ENCODE data around the gene ANAPC5.
"Not testable (repeated sequence)": the region's sequence is repeated elsewhere in the genome, so short reads cannot be mapped to it uniquely, and the experiment has no call there.

Gene ANAPC5

GRCh38 chr12:121294151-121294889, 57.9 kb downstream of the ANAPC5 start:
- no peak for DNase-seq (ENCODE audit: low spot score)
- Mint-ChIP-seq H3K27ac (no peak overlapping the region), H3K4me3 (no peak overlapping the region), H3K4me1 (ENCODE audit: low read depth) (peaks cover 21% of the 10 kb centered on the region), H3K9me3 (no peaks in the 10 kb centered on the region), H3K27me3 (ENCODE audit: low read depth) (no peaks in the 10 kb centered on the region), H3K36me3 (ENCODE audit: low read depth) (peaks cover 13% of the 10 kb centered on the region)

DNA sequence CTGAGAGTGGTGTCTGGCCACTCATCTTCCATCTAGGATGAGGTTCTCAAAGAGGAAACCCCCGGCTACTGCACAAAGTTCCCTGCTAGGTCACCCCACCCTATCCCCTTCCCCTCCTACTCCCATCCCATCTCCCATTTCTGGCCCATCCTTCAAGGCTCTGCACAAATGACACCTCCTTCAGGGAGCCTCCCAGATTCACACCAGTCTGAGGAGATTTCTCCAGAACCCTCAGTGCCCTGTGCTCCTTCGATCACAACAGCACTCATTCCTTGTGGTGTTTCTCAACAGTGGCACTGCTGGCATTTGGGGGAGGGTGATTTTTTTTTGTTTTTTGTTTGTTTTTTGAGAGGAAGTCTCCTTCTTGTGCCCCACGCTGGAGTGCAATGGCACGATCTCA, 58.6 kb downstream of the ANAPC5 start:
- H3K9me3 Mint-ChIP-seq: no peaks in the 10 kb centered on the region
- H3K27me3 Mint-ChIP-seq (ENCODE audit: low read depth): no peaks in the 10 kb centered on the region
- DNase-seq (ENCODE audit: low spot score): no peak
- peaks cover 13% of the 10 kb centered on the region for H3K36me3 Mint-ChIP-seq (ENCODE audit: low read depth)
- peaks cover 21% of the 10 kb centered on the region for H3K4me1 Mint-ChIP-seq (ENCODE audit: low read depth)
- peak overlapping the region; percentile 26 for H3K27ac Mint-ChIP-seq
- no peak overlapping the region for H3K4me3 Mint-ChIP-seq

DNA sequence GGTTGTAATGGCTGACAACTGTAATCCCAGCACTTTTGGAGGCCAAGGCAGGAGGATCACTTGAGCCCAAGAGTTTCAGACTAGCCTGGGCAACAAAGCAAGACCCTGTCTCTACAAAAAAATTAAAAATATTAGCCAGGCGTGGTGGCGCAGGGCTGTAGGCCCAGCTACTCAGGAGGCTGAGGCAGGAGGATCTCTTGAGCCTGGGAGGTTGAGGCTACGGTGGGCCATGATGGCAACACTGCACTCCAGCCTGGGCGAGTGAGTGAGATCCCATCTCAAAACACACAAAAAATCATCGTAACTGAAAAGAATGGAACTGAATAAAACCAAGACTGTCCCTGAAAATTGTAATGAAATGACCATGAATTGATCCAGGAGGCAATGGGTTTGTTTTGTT, 61.8 kb downstream of the ANAPC5 start:
- Mint-ChIP-seq H3K36me3 (ENCODE audit: low read depth) (peaks cover 13% of the 10 kb centered on the region), H3K27me3 (ENCODE audit: low read depth) (no peaks in the 10 kb centered on the region), H3K4me1 (ENCODE audit: low read depth) (peaks cover 14% of the 10 kb centered on the region), H3K4me3 (no peak overlapping the region), H3K9me3 (no peaks in the 10 kb centered on the region), H3K27ac (no peak overlapping the region)
- DNase-seq (ENCODE audit: low spot score): no peak

- H3K36me3 Mint-ChIP-seq (ENCODE audit: low read depth): peaks cover 13% of the 10 kb centered on the region
- no peak overlapping the region for H3K4me3 Mint-ChIP-seq
- DNase-seq (ENCODE audit: low spot score): no peak
- peaks cover 11% of the 10 kb centered on the region for H3K4me1 Mint-ChIP-seq (ENCODE audit: low read depth)
- H3K27ac Mint-ChIP-seq: no peak overlapping the region
- no peaks in the 10 kb centered on the region for H3K9me3 Mint-ChIP-seq
- H3K27me3 Mint-ChIP-seq (ENCODE audit: low read depth): no peaks in the 10 kb centered on the region
Observed at GRCh38 chr12:121289962-121290361, 62.2 kb downstream of the ANAPC5 start.

DNA sequence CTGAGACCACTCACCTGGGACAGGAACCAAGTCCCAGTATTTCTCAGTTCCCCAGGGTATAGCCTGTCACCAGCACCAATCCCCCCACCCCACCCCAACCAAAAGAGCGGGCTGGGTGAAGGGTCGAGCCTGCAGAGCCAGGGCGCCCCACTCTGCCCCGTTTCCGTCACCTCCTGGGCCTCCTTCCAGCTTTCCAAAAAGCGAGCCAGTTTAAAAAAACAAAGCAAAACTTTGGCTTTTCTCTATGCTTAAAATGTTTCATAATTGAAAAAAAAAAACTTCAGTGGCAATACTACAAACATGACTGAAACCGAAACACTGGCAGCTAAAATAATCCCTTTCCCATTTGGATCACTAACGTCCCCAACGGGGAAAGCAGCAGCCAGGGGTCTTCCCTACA, 63.2 kb downstream of the ANAPC5 start:
- Mint-ChIP-seq H3K27ac (no peak overlapping the region), H3K9me3 (no peaks in the 10 kb centered on the region), H3K4me1 (ENCODE audit: low read depth) (peaks cover 9% of the 10 kb centered on the region), H3K4me3 (no peak overlapping the region), H3K36me3 (ENCODE audit: low read depth) (peaks cover 11% of the 10 kb centered on the region), H3K27me3 (ENCODE audit: low read depth) (no peaks in the 10 kb centered on the region)
- no peak for DNase-seq (ENCODE audit: low spot score)

DNA sequence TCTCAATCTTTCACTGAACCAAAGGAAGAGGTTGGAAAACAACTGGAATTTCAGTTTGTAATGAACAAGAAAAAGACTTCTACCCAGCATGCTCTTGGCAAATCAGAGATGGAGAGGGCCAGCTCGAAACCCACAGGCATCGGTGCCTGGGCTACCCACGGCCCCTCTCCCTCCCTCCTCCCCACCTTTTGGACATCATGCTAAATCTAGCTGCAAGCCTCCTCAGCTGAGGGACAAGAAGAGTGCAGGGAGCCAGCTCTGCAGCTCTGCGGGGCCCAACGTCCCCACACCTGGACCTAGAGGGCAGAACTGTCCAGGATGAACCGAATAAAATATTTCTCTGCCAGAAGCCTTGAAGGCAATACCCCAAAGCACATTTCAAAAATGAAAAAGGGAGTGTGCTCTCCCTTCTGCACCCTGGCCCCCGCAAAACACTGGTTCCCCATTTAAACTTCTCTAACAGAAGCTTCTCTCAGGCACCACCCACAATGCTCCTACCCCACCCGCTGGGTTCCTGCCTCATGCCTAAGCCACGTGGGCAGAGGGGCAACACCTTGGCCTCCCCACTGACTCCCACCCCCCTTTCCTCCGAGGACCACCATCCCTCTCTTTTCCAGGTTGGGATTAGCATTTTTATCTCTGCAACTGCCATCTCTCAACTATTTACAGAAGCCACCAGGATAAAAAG, 63.9 kb downstream of the ANAPC5 start:
- H3K36me3 Mint-ChIP-seq (ENCODE audit: low read depth): peaks cover 11% of the 10 kb centered on the region
- H3K9me3 Mint-ChIP-seq: no peaks in the 10 kb centered on the region
- H3K4me1 Mint-ChIP-seq (ENCODE audit: low read depth): peaks cover 5% of the 10 kb centered on the region
- H3K27me3 Mint-ChIP-seq (ENCODE audit: low read depth): no peaks in the 10 kb centered on the region
- H3K4me3 Mint-ChIP-seq: no peak overlapping the region
- no peak for DNase-seq (ENCODE audit: low spot score)
- no peak overlapping the region for H3K27ac Mint-ChIP-seq

DNA sequence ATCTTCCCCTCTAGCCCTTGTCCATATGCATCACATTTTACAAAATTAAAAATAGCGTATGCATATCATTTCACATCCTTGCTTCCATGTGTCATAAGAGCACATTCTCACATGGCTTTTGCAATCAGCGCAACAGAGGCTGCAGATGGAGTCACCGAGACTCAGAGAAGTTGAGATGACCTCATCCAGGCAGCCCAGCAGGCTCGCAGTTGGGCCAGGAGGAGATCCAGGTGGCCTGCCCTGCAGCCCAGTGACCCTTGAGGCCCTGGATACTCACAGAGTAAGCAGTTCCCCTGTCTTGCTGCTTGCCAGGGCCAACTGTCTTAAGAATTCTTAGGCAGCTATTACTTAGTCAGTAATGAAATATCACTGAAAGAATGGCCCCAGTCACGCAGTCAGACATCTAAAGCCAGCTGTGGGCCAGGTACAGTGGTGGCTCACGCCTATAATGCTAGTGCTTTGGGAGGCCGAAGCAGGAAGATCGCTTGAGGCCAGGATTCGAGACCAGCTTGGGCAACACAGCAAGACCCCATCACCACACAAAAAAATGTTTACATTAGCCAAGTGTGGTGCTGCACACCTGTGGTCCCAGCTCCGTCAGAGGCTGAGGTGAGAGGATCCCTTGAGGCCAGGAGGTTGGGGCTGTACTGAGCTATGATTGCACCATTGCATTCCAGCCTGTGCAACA, 64.8 kb downstream of the ANAPC5 start:
- no peak overlapping the region for H3K27ac Mint-ChIP-seq
- H3K4me3 Mint-ChIP-seq: no peak overlapping the region
- no peaks in the 10 kb centered on the region for H3K9me3 Mint-ChIP-seq
- H3K36me3 Mint-ChIP-seq (ENCODE audit: low read depth): peaks cover 10% of the 10 kb centered on the region
- H3K4me1 Mint-ChIP-seq (ENCODE audit: low read depth): peaks cover 4% of the 10 kb centered on the region
- no peaks in the 10 kb centered on the region for H3K27me3 Mint-ChIP-seq (ENCODE audit: low read depth)
- no peak for DNase-seq (ENCODE audit: low spot score)

DNA sequence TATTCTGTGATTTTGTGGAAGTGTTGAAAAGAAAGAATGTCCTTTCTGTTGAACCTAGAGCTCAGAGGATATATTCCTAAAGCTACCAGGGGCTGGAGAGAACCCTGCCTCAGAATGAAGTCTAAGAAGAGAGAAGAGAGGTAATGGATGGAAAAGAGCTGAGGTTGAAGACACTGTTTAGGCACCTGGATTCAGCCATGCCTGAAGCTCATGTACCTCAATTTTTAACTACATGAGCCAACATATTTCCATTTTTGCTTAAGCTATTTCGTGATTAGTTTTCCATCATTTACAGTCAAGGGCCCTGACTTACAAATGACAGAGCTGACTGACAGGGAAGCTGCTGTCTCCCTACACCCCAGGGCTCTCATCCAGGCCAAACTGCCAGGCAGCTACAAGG, 66.4 kb downstream of the ANAPC5 start:
- DNase-seq (ENCODE audit: low spot score): no peak
- Mint-ChIP-seq H3K27ac (no peak overlapping the region), H3K4me3 (no peak overlapping the region), H3K4me1 (ENCODE audit: low read depth) (no peaks in the 10 kb centered on the region), H3K9me3 (no peaks in the 10 kb centered on the region), H3K27me3 (ENCODE audit: low read depth) (no peaks in the 10 kb centered on the region), H3K36me3 (ENCODE audit: low read depth) (peaks cover 5% of the 10 kb centered on the region)

DNA sequence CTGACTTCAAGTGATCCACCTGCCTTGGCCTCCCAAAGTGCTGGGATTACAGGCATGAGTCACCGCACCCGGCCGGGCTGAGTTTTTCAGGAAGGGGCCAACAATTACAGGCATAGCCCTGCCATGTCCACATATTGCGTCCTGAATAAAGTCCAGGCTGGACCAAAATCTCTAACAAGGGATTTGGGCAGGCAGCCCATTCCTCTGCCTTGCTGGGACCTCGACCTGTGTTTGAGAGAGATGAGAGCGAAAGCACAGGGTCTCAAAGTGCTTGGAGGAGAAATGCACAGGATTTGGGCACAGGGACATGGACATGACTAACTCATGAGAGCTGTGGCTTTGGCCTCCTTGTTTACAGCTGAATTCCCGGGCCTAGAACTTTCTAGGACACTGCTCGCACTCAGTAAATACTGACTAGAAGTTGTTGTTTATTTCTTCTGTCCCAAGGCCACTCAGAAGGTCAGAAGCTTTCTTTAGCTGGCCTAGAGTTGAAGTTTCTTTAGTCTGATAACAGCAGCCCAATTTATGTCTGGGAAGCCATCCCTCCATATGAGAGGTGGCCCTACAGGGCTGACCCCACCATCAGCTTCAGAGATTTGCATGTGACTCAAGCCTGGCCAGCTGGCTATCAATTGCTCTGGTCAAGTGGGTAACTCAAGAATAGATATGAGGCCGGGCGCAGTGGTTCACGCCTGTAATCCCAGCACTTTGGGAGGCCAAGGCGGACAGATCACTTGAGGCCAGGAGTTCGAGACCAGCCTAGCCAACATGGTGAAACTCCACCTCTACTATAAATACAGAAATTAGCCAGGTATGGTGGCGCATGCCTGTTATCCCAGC, 67.4 kb downstream of the ANAPC5 start:
- Mint-ChIP-seq H3K4me1 (ENCODE audit: low read depth) (no peaks in the 10 kb centered on the region), H3K9me3 (no peaks in the 10 kb centered on the region), H3K4me3 (no peak overlapping the region), H3K27me3 (ENCODE audit: low read depth) (no peaks in the 10 kb centered on the region), H3K27ac (no peak overlapping the region), H3K36me3 (ENCODE audit: low read depth) (peaks cover 2% of the 10 kb centered on the region)
- DNase-seq (ENCODE audit: low spot score): no peak

DNA sequence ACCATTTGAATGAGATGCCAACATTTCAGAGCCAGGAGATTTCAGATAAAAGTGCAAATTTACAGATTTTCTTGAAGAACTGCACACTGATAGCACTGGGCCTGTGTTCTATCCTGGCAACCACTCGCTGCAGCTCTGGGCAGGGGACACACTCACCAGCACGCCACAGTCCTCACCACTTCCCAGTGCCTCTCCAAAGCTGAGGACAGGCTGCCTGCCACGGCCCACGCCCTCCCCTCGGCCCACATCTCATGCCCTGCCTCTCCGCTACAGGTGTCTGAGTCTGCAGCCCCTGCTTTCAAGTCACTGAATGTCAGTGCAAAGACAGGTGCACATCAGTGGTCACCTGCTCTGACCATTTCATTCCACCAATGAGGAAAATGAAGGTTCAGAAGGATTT, 68.4 kb downstream of the ANAPC5 start:
- Mint-ChIP-seq H3K4me3 (no peak overlapping the region), H3K27ac (no peak overlapping the region), H3K9me3 (no peaks in the 10 kb centered on the region), H3K27me3 (ENCODE audit: low read depth) (no peaks in the 10 kb centered on the region), H3K36me3 (ENCODE audit: low read depth) (peaks cover 2% of the 10 kb centered on the region), H3K4me1 (ENCODE audit: low read depth) (no peaks in the 10 kb centered on the region)
- no peak for DNase-seq (ENCODE audit: low spot score)

DNA sequence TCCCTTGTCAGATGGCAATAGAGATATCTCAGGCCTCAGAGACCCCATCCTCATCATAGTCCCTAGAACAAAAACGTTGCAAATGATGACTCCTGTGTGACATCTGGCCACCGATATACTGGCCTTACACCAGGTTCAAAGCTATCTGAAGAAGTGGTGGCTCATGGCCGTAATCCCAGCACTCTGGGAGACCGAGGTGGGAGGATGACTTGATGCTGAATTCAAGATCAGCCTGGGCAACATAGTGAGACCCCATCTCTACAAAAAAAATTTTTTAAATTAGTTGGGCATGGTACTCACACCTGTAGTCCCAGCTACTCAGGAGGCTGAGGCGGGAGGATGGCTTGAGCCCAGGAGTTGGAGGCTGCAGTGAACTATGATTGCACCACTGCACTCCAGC, 68.8 kb downstream of the ANAPC5 start:
- no peak for DNase-seq (ENCODE audit: low spot score)
- Mint-ChIP-seq H3K36me3 (ENCODE audit: low read depth) (peaks cover 2% of the 10 kb centered on the region), H3K9me3 (no peaks in the 10 kb centered on the region), H3K4me3 (no peak overlapping the region), H3K4me1 (ENCODE audit: low read depth) (no peaks in the 10 kb centered on the region), H3K27ac (no peak overlapping the region), H3K27me3 (ENCODE audit: low read depth) (no peaks in the 10 kb centered on the region)

DNA sequence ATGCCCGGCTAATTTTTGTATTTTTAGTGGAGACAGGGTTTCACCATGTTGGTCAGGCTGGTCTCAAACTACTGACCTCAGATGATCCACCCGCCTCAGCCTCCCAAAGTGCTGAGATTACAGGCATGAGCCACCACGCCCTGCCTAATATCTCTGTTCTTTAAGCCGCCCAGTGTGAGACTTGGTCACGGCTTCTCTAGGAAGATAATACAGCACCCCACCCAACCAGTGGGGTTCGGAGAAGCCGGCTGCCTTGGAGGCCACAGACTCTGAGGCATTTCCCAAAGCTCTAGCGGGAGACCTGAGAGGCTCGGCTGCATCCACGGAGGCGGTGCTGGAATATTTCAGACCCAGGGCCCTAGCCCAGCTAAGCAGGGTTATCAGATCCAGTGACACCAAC, 69.3 kb downstream of the ANAPC5 start:
- not testable (repeated sequence) for H3K27me3 Mint-ChIP-seq (ENCODE audit: low read depth); H3K9me3 Mint-ChIP-seq; H3K4me3 Mint-ChIP-seq; H3K36me3 Mint-ChIP-seq (ENCODE audit: low read depth); H3K27ac Mint-ChIP-seq; H3K4me1 Mint-ChIP-seq (ENCODE audit: low read depth); DNase-seq (ENCODE audit: low spot score)

- DNase-seq (ENCODE audit: low spot score): no peak
- peaks cover 5% of the 10 kb centered on the region for H3K36me3 Mint-ChIP-seq (ENCODE audit: low read depth)
- no peak overlapping the region for H3K4me3 Mint-ChIP-seq
- no peak overlapping the region for H3K27ac Mint-ChIP-seq
- H3K4me1 Mint-ChIP-seq (ENCODE audit: low read depth): no peaks in the 10 kb centered on the region
- H3K9me3 Mint-ChIP-seq: no peaks in the 10 kb centered on the region
- no peaks in the 10 kb centered on the region for H3K27me3 Mint-ChIP-seq (ENCODE audit: low read depth)
Observed at GRCh38 chr12:121282072-121282742, 70.0 kb downstream of the ANAPC5 start.

Data from T-helper 2 cell treated with Interferon-gamma antibody and Interleukin-4, amounts not matched to agents 5 μg/mL and 100 μg/mL, for 36 hours (primary cell).